ENCODE results near the gene HRCT1. TPM values are rescaled to one million over a fixed set of nuclear protein-coding genes. Genes with fewer than 3 reads are reported as not detected.

HRCT1 gene
- total RNA-seq, 1 experiment from 2014 or later = 0.32 TPM

DNA sequence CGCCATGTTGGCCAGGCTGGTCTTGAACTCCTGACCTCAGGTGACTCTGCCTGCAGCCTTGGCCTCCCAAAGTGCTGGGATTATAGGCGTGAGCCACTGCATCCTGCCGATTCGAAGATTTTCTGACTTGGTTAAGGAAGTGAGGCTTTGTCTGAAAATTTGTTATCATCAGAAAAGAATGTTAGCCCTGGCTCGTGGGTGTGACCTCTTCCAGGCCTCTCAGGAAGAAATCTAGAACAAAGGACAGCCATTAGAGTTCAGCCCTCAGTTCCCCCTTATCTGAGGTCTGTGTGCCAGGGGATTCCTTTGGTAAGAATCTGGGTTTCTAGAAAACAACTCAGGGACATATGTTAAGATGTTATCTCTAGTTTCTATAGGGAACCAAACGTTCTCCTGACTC lies 45.7 kb downstream of the HRCT1 start:
- BruUV-seq (replicated peaks) = no TSS peak
- ATAC-seq (no peak), DNase-seq (ENCODE audit: low read depth, low spot score) (no peak)
- H3K9me2 ChIP-seq (ENCODE audit: insufficient read depth) = no peaks in the 10 kb centered on the region
- no peak overlapping the region for H3K4me3 ChIP-seq (replicated peaks in 1 of 2; ENCODE audit: low read depth in 1 of 2, low read length in 2 of 2)
- peak overlapping the region; percentile 27 for H3K4me2 ChIP-seq (ENCODE audit: low read length)
- TF ChIP-seq SIN3A (IDR thresholded peaks at IDR 0.05; ENCODE audit: low read depth) = no peak
- TF ChIP-seq EGR1 (IDR thresholded peaks at IDR 0.05; ENCODE audit: low read depth) = no peak
- CTCF ChIA-PET = interaction anchor here (0.9 kb wide), 1 partner anchor 10 kb away, joined by 3 read pairs; no protein-coding TSS in a partner anchor
- POLR2A ChIA-PET = no interaction called here
- intact Hi-C loops (cut with micrococcal nuclease) = no loop called here
- no peaks in the 10 kb centered on the region for H3K79me2 ChIP-seq (ENCODE audit: insufficient read depth, low read length)
- H3K36me3 ChIP-seq (ENCODE audit: control insufficient read depth in 1 of 2, insufficient read depth in 2 of 2, low read length in 2 of 2) = no peaks in the 10 kb centered on the region
- no peak overlapping the region for H3K9ac ChIP-seq (ENCODE audit: low read length)
- peaks cover 9 to 22% of the 10 kb centered on the region in 2 experiments for H3K4me1 ChIP-seq (ENCODE audit: control insufficient read depth in 1 of 2, insufficient read depth in 2 of 2, low read length in 2 of 2)
- peak overlapping the region; percentile 64 for H2AFZ ChIP-seq (ENCODE audit: low read depth, low read length, poor library complexity, severe bottlenecking)
- H4K20me1 ChIP-seq (ENCODE audit: insufficient read depth) = no peaks in the 10 kb centered on the region
- RAD21 ChIA-PET (ENCODE audit: low non-redundant PET in 1 of 2, low total read pairs in 2 of 2, uncharacterized antibody in 2 of 2, unreplicated experiment in 2 of 2) = no interaction called here
- H3K27ac ChIP-seq (ENCODE audit: low read depth, low read length) = no peak overlapping the region
- no peaks in the 10 kb centered on the region for H3K9me3 ChIP-seq (ENCODE audit: control insufficient read depth in 1 of 2, insufficient read depth in 1 of 2, low read depth in 1 of 2, low read length in 2 of 2)
- H3K27me3 ChIP-seq (ENCODE audit: insufficient read depth, low read length) = no peaks in the 10 kb centered on the region

GRCh38 chr9:35952526-35953191 lies 46.7 kb downstream of the HRCT1 start:
- ChIA-PET RAD21 (ENCODE audit: low non-redundant PET in 1 of 2, low total read pairs in 2 of 2, uncharacterized antibody in 2 of 2, unreplicated experiment in 2 of 2) (no interaction called here), CTCF (interaction anchor here (1.0 kb wide), 1 partner anchor 71 kb away, joined by 4 read pairs; no protein-coding TSS in a partner anchor), POLR2A (no interaction called here)
- Histone ChIP-seq H3K9ac (ENCODE audit: low read length) (no peak overlapping the region), H3K9me2 (ENCODE audit: insufficient read depth) (no peaks in the 10 kb centered on the region), H3K4me3 (replicated peaks in 1 of 2; ENCODE audit: low read depth in 1 of 2, low read length in 2 of 2) (no peak overlapping the region), H4K20me1 (ENCODE audit: insufficient read depth) (no peaks in the 10 kb centered on the region), H3K9me3 (ENCODE audit: control insufficient read depth in 1 of 2, insufficient read depth in 1 of 2, low read depth in 1 of 2, low read length in 2 of 2) (no peaks in the 10 kb centered on the region), H2AFZ (ENCODE audit: low read depth, low read length, poor library complexity, severe bottlenecking) (no peak overlapping the region), H3K79me2 (ENCODE audit: insufficient read depth, low read length) (no peaks in the 10 kb centered on the region), H3K27me3 (ENCODE audit: insufficient read depth, low read length) (no peaks in the 10 kb centered on the region), H3K4me1 (ENCODE audit: control insufficient read depth in 1 of 2, insufficient read depth in 2 of 2, low read length in 2 of 2) (peaks cover 9 to 22% of the 10 kb centered on the region in 2 experiments), H3K27ac (ENCODE audit: low read depth, low read length) (no peak overlapping the region), H3K36me3 (ENCODE audit: control insufficient read depth in 1 of 2, insufficient read depth in 2 of 2, low read length in 2 of 2) (no peaks in the 10 kb centered on the region), H3K4me2 (ENCODE audit: low read length) (no peak overlapping the region)
- intact Hi-C loops (cut with micrococcal nuclease) = no loop called here
- ATAC-seq (no peak), DNase-seq (ENCODE audit: low read depth, low spot score) (no peak)
- BruUV-seq (replicated peaks) = no TSS peak
- TF ChIP-seq TCF7L2 (IDR thresholded peaks at IDR 0.05; ENCODE audit: borderline replicate concordance, extremely low read depth, insufficient read depth, insufficient read length) = no peak
- TF ChIP-seq, protein P1, sequence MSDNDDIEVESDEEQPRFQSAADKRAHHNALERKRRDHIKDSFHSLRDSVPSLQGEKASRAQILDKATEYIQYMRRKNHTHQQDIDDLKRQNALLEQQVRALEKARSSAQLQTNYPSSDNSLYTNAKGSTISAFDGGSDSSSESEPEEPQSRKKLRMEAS (IDR thresholded peaks at IDR 0.05) = no peak
- TF ChIP-seq CTCF (IDR thresholded peaks at IDR 0.05 in 2 of 3, conservative IDR thresholded peaks at IDR 0.05 in 1 of 3; ENCODE audit: borderline replicate concordance in 1 of 3, insufficient read depth in 1 of 3, low read depth in 2 of 3, low read length in 2 of 3) = no peak
- TF ChIP-seq EGR1 (IDR thresholded peaks at IDR 0.05; ENCODE audit: low read depth) = no peak
- no peak for TF ChIP-seq ZFX (IDR thresholded peaks at IDR 0.05)
- TF ChIP-seq CBX3 (IDR thresholded peaks at IDR 0.05; ENCODE audit: low read depth) = no peak
- no peak for TF ChIP-seq ELF1 (IDR thresholded peaks at IDR 0.05; ENCODE audit: borderline replicate concordance, low read depth)
- TF ChIP-seq FOSL1 (IDR thresholded peaks at IDR 0.05; ENCODE audit: low read depth) = no peak
- TF ChIP-seq SRF (IDR thresholded peaks at IDR 0.05; ENCODE audit: low read depth) = no peak
- no peak for TF ChIP-seq CEBPB (IDR thresholded peaks at IDR 0.05; ENCODE audit: low read depth)
- no peak for TF ChIP-seq SP1 (IDR thresholded peaks at IDR 0.05; ENCODE audit: low read depth)
- no peak for TF ChIP-seq POLR2AphosphoS5 (IDR thresholded peaks at IDR 0.05; ENCODE audit: low read depth, low read length)
- TF ChIP-seq YY1 (IDR thresholded peaks at IDR 0.05; ENCODE audit: extremely low read depth, insufficient replicate concordance, low read depth, low read length) = no peak
- TF ChIP-seq ZBTB33 (IDR thresholded peaks at IDR 0.05; ENCODE audit: extremely low read depth, insufficient replicate concordance, low read length) = no peak
- TF ChIP-seq POLR2A (IDR thresholded peaks at IDR 0.05; ENCODE audit: borderline replicate concordance, extremely low read depth, insufficient read depth, insufficient read length) = no peak

All from HCT116 (cell line).